HepG2 (cell line): ENCODE data around the gene ASPHD1. TPM values are rescaled to one million over a fixed set of nuclear protein-coding genes. Genes with fewer than 3 reads are reported as not detected.

Source experiments
- E2F2 ChIP-seq: sonication (generic); formaldehyde crosslinking; IDR thresholded peaks from 2 replicates; pipeline ENCODE4 v1.4.0; 2020; ENCODE audit warnings: missing genetic modification reagents, borderline replicate concordance
- HHEX ChIP-seq: IDR thresholded peaks from 2 replicates; pipeline ENCODE4 v1.6.1; 2016; ENCODE audit warnings: control low read depth
- IRX3 ChIP-seq: sonication (generic); formaldehyde crosslinking; IDR thresholded peaks from 2 replicates; pipeline ENCODE4 v1.8.1; 2023; ENCODE audit warnings: mild to moderate bottlenecking, low read depth, missing genetic modification reagents, borderline replicate concordance
- KDM5A ChIP-seq: fragments of 200-600 bp; sonication (generic); IDR thresholded peaks from 2 replicates; pipeline ENCODE4 v1.7.0; 2018; ENCODE audit warnings: antibody characterized with exemption, mild to moderate bottlenecking, low read length, borderline replicate concordance
- NR3C1 ChIP-seq: sonication (generic); formaldehyde crosslinking; IDR thresholded peaks from 2 replicates; pipeline ENCODE4 v1.4.0; 2020; ENCODE audit warnings: missing genetic modification reagents
- SMARCC2 ChIP-seq: fragments of 450-650 bp; IDR thresholded peaks from 2 replicates; pipeline ENCODE4 v1.6.1; 2017; ENCODE audit warnings: antibody characterized with exemption, mild to moderate bottlenecking
- TFE3 ChIP-seq: IDR thresholded peaks from 2 replicates; pipeline ENCODE4 v1.6.1; 2016
- ZBTB38 ChIP-seq: sonication (generic); formaldehyde crosslinking; IDR thresholded peaks from 2 replicates; pipeline ENCODE4 v1.5.1; 2020; ENCODE audit warnings: mild to moderate bottlenecking, missing genetic modification reagents
- ZBTB42 ChIP-seq: sonication (generic); formaldehyde crosslinking; IDR thresholded peaks from 2 replicates; pipeline ENCODE4 v1.5.0; 2020; ENCODE audit warnings: mild to moderate bottlenecking, missing genetic modification reagents
- ZFP91 ChIP-seq: sonication (generic); formaldehyde crosslinking; IDR thresholded peaks from 2 replicates; pipeline ENCODE4 v1.9.0; 2022; ENCODE audit warnings: missing genetic modification reagents, mild to moderate bottlenecking, borderline replicate concordance
- ZNF251 ChIP-seq: sonication (generic); formaldehyde crosslinking; IDR thresholded peaks from 2 replicates; pipeline ENCODE4 v1.9.0; 2021; ENCODE audit warnings: mild to moderate bottlenecking, missing genetic modification reagents
- ZNF530 ChIP-seq: sonication (generic); formaldehyde crosslinking; IDR thresholded peaks from 2 replicates; pipeline ENCODE4 v1.5.0; 2020; ENCODE audit warnings: low read depth, mild to moderate bottlenecking, missing genetic modification reagents
- ZNF543 ChIP-seq: sonication (generic); formaldehyde crosslinking; IDR thresholded peaks from 2 replicates; pipeline ENCODE4 v1.4.0; 2020; ENCODE audit warnings: mild to moderate bottlenecking, missing genetic modification reagents
- ZNF619 ChIP-seq: sonication (generic); formaldehyde crosslinking; IDR thresholded peaks from 2 replicates; pipeline ENCODE4 v1.4.0; 2020; ENCODE audit warnings: mild to moderate bottlenecking, missing genetic modification reagents
- ZZZ3 ChIP-seq: sonication (generic); formaldehyde crosslinking; IDR thresholded peaks from 2 replicates; pipeline ENCODE4 v1.4.0; 2020; ENCODE audit warnings: missing genetic modification reagents, mild to moderate bottlenecking, borderline replicate concordance
- polyA plus RNA-seq, 8 experiments: library from polyadenylated mRNA; depleted of rRNA in 3 of 8; stranded (reverse) in 7 of 8; unstranded in 1 of 8; fragments of >200 nt; fragmentation: Illumina TruSeq in 4 of 8; extraction: Trizol in 4 of 8; gene quantifications; 2 replicates each; pipeline versions ENCODE4 v1.2.1 to v1.2.3, GENCODE V29; 2011 to 2016; ENCODE audit warnings: low read depth in 4 of 8, missing spikeins in 1 of 8, mixed read lengths in 1 of 8; ENCODE audit not compliant: insufficient read depth in 1 of 8
- total RNA-seq, 5 experiments: library from RNA; depleted of rRNA; stranded (reverse); fragments of >200 nt; fragmentation: Illumina TruSeq; extraction: Trizol; gene quantifications; 2 replicates each; pipeline ENCODE4 v1.2.3, GENCODE V29; 2016; ENCODE audit warnings: low read depth in 1 of 5
- TF ChIP-seq, protein P1 (sequence below): sonication (generic); formaldehyde crosslinking; IDR thresholded peaks from 2 replicates; pipeline ENCODE4 v1.5.1; 2020; ENCODE audit warnings: missing genetic modification reagents, mild to moderate bottlenecking, borderline replicate concordance
- TF ChIP-seq, protein P2 (sequence below): sonication (generic); formaldehyde crosslinking; IDR thresholded peaks from 2 replicates; pipeline ENCODE4 v1.5.1; 2020; ENCODE audit warnings: mild to moderate bottlenecking, missing genetic modification reagents, borderline replicate concordance
- TF ChIP-seq, protein P3 (sequence below): sonication (generic); formaldehyde crosslinking; IDR thresholded peaks from 2 replicates; pipeline ENCODE4 v1.4.0; 2020; ENCODE audit warnings: missing genetic modification reagents

ASPHD1 gene
- total and polyA plus RNA-seq, 2 of the 13 experiments (the other 11 are each of a cell fraction or from before 2014, with no cell fraction given): 13.1 to 19.7 TPM

DNA sequence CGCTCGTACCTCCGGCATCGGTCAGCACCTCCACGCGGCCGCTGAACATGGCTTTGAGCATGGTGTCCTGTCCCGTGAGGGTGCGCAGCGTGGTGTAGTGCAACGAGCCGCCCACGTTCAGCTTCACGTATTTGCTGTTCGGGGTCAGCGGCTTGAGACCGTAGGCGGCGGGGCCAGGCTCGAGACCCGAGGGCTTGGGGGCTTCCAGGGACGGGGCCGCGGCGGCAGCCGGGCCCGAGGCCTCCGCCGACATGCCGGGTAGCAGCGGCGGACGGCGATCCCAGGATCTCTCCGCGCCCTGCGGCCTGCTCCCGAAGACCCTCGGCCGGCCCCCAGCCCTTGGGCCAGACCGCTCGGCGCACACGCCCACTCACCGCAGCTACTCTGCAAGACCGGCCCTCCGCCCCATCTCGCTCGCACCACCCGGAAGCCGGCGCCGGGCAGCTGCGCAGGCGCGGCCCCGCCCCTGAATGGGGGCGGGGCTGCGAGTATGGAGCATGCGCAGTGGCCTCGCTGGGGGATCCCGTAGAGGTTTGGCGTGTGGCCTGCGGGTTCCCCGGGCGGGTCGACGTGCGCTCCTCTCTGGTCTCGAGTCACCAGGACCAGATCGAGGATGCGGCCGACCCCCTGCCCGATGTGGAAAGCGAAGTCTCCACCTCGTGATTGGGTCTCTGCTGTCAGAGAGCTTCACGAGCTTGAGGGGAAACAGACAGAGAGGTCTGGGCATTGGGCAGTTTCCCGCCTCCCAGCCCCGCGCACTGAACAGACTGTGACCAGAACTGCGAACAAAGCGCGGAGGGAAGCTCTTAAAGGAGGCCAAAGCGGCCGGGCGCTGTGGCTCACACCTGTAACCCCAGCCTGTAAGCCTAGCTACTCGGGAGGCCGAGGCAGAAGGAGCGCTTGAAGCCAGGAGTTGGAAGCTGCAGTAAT lies 25.8 kb downstream of the ASPHD1 start, which contains the start of gene KCTD13 (continued):
- TF ChIP-seq KDM5A (peak; percentile 76; the same call in 1 of the 2 replicates), NR3C1 (CRISPR knock-in tag) (no peak), ZBTB42 (CRISPR knock-in tag) (peak; percentile 54), ZNF251 (CRISPR knock-in tag) (0 out of 2 replicates have a peak, but pooled peaks have one; percentile 88), E2F2 (CRISPR knock-in tag) (peak; percentile 94; the same call in 1 of the 2 replicates), ZFP91 (CRISPR knock-in tag) (peak; percentile 89), ZNF530 (CRISPR knock-in tag) (no peak), ZBTB38 (CRISPR knock-in tag) (peak; percentile 57), ZNF543 (CRISPR knock-in tag) (peak; percentile 100), SMARCC2 (no peak), ZZZ3 (CRISPR knock-in tag) (peak; percentile 94), TFE3 (CRISPR knock-in tag) (no peak; the same call in 1 of the 2 replicates), IRX3 (CRISPR knock-in tag) (peak; percentile 84), ZNF619 (peak; percentile 90), HHEX (CRISPR knock-in tag) (no peak)
- TF ChIP-seq, protein P1, sequence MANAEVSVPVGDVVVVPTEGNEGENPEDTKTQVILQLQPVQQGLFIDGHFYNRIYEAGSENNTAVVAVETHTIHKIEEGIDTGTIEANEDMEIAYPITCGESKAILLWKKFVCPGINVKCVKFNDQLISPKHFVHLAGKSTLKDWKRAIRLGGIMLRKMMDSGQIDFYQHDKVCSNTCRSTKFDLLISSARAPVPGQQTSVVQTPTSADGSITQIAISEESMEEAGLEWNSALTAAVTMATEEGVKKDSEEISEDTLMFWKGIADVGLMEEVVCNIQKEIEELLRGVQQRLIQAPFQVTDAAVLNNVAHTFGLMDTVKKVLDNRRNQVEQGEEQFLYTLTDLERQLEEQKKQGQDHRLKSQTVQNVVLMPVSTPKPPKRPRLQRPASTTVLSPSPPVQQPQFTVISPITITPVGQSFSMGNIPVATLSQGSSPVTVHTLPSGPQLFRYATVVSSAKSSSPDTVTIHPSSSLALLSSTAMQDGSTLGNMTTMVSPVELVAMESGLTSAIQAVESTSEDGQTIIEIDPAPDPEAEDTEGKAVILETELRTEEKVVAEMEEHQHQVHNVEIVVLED (CRISPR knock-in tag): peak; percentile 65; the same call in 1 of the 2 replicates
- TF ChIP-seq, protein P2, sequence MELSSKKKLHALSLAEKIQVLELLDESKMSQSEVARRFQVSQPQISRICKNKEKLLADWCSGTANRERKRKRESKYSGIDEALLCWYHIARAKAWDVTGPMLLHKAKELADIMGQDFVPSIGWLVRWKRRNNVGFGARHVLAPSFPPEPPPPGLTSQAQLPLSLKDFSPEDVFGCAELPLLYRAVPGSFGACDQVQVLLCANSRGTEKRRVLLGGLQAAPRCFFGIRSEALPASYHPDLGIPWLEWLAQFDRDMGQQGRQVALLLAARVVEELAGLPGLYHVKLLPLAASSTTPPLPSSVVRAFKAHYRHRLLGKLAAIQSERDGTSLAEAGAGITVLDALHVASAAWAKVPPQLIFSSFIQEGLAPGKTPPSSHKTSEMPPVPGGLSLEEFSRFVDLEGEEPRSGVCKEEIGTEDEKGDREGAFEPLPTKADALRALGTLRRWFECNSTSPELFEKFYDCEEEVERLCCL (CRISPR knock-in tag): no peak; the same call in 1 of the 2 replicates
- TF ChIP-seq, protein P3, sequence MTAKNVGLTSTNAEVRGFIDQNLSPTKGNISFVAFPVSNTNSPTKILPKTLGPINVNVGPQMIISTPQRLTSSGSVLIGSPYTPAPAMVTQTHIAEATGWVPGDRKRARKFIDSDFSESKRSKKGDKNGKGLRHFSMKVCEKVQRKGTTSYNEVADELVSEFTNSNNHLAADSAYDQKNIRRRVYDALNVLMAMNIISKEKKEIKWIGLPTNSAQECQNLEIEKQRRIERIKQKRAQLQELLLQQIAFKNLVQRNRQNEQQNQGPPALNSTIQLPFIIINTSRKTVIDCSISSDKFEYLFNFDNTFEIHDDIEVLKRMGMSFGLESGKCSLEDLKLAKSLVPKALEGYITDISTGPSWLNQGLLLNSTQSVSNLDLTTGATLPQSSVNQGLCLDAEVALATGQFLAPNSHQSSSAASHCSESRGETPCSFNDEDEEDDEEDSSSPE: peak; percentile 91
